Parathyroid adenoma (tissue), 2 donors: ENCODE results near the gene SPINT3.

ENCODE experiments used
- H2AFZ ChIP-seq: fragments of 300-600 bp; sonication (generic); one replicate; pipeline ENCODE4 v1.7.0; 2017; ENCODE audit warnings: antibody characterized with exemption, mild to moderate bottlenecking
- H3K27ac ChIP-seq: fragments of 300-600 bp; sonication (generic); one replicate; pipeline ENCODE4 v1.7.0; 2017
- H3K27me3 ChIP-seq: fragments of 300-600 bp; sonication (generic); one replicate; pipeline ENCODE4 v1.7.0; 2017; ENCODE audit warnings: low read length; ENCODE audit not compliant: control insufficient read depth, insufficient read depth
- H3K36me3 ChIP-seq: fragments of 300-600 bp; sonication (generic); one replicate; pipeline ENCODE4 v1.7.0; 2017; ENCODE audit warnings: low read length; ENCODE audit not compliant: control insufficient read depth, insufficient read depth
- H3K4me1 ChIP-seq: fragments of 300-600 bp; sonication (generic); one replicate; pipeline ENCODE4 v1.7.0; 2017; ENCODE audit warnings: control low read depth
- H3K4me2 ChIP-seq: fragments of 300-600 bp; sonication (generic); one replicate; pipeline ENCODE4 v1.7.0; 2017; ENCODE audit warnings: low read length
- H3K4me3 ChIP-seq: fragments of 300-600 bp; sonication (generic); one replicate; pipeline ENCODE4 v1.7.0; 2017; ENCODE audit warnings: low read depth, low read length
- H3K79me2 ChIP-seq: fragments of 300-600 bp; sonication (generic); one replicate; pipeline ENCODE4 v1.7.0; 2017; ENCODE audit warnings: control low read depth
- H3K9ac ChIP-seq: fragments of 300-600 bp; sonication (generic); one replicate; pipeline ENCODE4 v1.7.0; 2017; ENCODE audit warnings: mild to moderate bottlenecking
- H3K9me3 ChIP-seq: fragments of 300-600 bp; sonication (generic); one replicate; pipeline ENCODE4 v1.7.0; 2017; ENCODE audit warnings: low read length; ENCODE audit not compliant: control insufficient read depth
- CTCF ChIP-seq: fragments of 300-600 bp; sonication (generic); IDR thresholded peaks from one replicate; pipeline ENCODE4 v1.7.0; 2017; ENCODE audit warnings: antibody characterized with exemption, mild to moderate bottlenecking
- donor health status: primary hyperparathyroidism.

The SPINT3 gene

GRCh38 chr20:45465491-45466266 is 49.7 kb downstream of the SPINT3 start:
- Histone ChIP-seq H3K79me2 (no peaks in the 10 kb centered on the region), H3K27ac (no peak overlapping the region), H3K4me2 (no peak overlapping the region), H3K4me1 (no peaks in the 10 kb centered on the region), H2AFZ (no peak overlapping the region), H3K36me3 (no peaks in the 10 kb centered on the region), H3K4me3 (no peak overlapping the region), H3K9me3 (no peaks in the 10 kb centered on the region), H3K27me3 (no peaks in the 10 kb centered on the region), H3K9ac (no peak overlapping the region)
- no peak for TF ChIP-seq CTCF

- Histone ChIP-seq H3K79me2 (no peaks in the 10 kb centered on the region), H3K36me3 (no peaks in the 10 kb centered on the region), H3K9me3 (no peaks in the 10 kb centered on the region), H3K9ac (no peak overlapping the region), H3K27ac (no peak overlapping the region), H2AFZ (no peak overlapping the region), H3K4me3 (no peak overlapping the region), H3K4me1 (no peaks in the 10 kb centered on the region), H3K4me2 (no peak overlapping the region), H3K27me3 (no peaks in the 10 kb centered on the region)
- no peak for TF ChIP-seq CTCF
These were observed 51.7 kb downstream of the SPINT3 start for GRCh38 chr20:45463709-45464108.

- Histone ChIP-seq H3K4me3 (no peak overlapping the region), H3K9me3 (no peaks in the 10 kb centered on the region), H3K79me2 (no peaks in the 10 kb centered on the region), H3K27ac (no peak overlapping the region), H3K4me2 (no peak overlapping the region), H3K36me3 (no peaks in the 10 kb centered on the region), H3K4me1 (no peaks in the 10 kb centered on the region), H2AFZ (no peak overlapping the region), H3K27me3 (no peaks in the 10 kb centered on the region), H3K9ac (no peak overlapping the region)
- no peak for TF ChIP-seq CTCF
These were observed 52.5 kb downstream of the SPINT3 start for GRCh38 chr20:45462711-45463509.
